HG02981 (cell line): ENCODE data around the gene TNNI3.
"Not testable (repeated sequence)": the region's sequence is repeated elsewhere in the genome, so short reads cannot be mapped to it uniquely, and the experiment has no call there.

Experiments
- ATAC-seq: cut with Tn5 transposase; IDR thresholded peaks from one replicate; pipeline ENCODE4 v1.9.1; 2021; ENCODE audit warnings: mild to moderate bottlenecking, moderate library complexity; ENCODE audit not compliant: unreplicated experiment

Gene TNNI3

DNA sequence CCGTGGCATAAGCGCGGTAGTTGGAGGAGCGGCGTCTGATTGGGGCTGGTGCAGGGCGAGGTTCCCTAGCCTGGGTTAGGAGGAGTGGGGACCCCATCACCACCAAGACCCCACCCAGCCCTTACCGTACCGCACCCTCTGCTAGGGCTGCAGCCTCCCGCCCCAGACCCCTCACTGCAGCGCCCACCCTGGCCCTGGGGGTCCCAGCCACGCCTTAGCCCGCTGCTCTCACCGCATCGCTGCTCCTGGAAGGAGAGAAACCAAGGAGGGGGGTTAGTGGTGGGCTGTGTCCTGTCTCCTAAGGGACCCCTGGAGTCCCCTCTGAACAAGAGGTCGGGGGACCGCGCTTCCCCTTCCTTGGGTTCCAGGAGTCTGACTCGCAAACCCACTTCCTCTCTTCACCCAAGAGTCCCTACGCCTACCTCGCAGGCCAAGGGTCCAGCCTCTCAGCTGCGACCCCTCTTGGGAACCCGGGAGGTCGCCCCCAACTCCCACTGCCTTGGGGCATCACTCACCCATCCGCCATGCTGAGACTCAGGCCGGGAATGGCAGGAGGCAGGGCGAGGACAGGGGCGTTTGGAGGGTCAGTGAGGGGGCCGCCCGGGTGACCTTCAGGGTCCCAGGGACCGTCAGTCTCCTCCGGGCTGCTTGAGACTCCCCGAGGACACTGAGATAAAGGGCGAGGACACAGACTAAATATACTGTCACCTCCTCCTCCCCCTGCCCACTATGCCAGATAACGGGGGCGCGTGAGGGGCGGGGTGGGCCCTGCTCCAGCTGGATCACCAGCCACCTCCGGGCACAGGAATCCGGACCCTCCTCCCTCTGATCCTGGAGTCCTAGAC lies at the start of gene TNNI3:
TNNI3 (minus strand) TSS at position 669 of the 845 bp plus-strand sequence; CDS start at position 526, 143 bp downstream.
- ATAC-seq, result no peak

DNA sequence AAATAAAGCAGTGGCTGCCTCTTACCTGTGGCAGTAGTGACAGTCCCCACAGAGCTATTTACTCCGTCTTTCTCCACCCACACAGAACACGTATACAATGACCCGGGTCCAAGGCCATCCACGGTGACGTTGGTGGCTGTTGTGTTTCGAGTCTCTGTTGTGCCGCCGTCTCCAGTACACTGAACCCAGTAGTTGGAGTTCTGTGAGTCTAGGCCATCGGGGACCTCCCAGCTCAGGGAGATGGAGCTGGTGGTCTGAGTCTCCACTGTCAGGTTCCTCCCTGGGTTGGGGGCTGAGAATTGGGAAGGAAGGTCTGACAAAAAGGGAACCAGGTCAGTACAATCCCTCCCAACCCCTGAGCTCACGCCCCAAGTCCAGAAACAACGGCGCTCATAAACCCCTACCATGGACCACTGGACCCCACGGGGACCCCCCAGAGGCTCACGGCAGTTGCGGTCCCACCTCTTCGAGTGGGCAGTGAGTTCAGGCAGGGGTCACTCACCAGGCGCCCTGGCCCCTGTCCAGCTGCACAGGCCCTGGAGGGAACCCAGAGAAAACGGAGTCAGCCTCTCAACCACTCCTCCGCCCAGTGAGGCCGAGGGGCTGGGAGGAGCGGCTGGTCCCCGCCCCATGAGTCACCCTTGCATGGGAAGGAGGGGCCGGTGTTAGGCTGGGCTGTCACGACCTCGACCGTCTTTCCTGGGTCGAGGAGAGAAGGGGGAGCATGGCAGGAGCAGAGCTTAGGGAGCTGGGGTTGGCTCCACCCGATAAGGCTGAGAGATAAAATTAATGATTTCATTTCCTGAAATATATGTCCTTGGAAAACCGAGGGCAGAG lies 49.4 kb upstream of the TNNI3 start:
- ATAC-seq, result no peak

DNA sequence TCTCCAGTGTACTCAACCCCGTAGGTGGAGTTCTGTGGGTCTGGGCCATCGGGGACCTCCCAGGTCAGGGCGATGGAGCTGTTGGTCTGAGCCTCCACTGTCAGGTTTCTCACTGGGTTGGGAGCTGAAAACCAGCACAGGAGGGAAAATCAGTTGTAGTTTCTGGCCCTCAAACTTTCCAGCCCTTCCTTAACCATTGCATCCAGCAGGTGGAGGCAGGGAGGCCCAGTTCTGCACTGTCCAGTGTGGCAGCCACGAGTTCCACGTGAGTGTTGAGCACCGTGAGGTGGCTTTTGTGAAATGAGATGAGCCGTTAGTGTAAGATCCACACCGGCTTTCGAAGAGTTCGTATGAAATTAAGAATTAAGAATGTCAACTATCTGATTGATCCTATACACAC lies 44.7 kb upstream of the TNNI3 start:
- not testable (repeated sequence) for ATAC-seq

DNA sequence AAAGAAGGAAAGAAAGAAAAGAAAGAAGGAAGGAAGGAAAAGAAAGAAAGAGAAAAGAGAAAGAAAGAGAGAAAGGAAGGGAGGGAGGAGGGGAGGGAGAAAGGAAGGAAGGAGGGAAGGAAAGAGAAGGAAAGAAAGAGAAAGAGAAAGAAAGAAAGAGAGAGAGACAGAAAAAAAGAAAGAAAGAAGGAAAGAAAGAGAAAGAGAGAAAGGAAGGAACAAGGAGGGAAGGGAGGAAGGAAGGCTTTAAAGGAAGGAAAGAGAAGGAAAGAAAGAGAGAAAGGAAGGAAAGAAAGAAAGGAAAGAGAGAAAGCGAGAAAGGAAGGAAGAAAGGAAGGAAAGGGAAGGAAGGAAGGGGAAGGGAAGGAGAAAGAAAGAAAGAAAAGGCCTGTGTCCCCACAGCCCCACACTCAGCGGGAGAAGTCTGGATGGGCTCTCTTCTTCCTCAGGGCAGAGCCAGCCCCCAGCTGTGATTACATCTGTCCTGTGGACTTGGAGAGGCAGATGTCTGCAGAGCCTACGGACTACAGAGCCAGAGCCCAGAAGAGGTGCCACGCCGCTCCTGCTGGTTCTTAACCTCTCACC lies 42.2 kb upstream of the TNNI3 start:
- no peak for ATAC-seq

DNA sequence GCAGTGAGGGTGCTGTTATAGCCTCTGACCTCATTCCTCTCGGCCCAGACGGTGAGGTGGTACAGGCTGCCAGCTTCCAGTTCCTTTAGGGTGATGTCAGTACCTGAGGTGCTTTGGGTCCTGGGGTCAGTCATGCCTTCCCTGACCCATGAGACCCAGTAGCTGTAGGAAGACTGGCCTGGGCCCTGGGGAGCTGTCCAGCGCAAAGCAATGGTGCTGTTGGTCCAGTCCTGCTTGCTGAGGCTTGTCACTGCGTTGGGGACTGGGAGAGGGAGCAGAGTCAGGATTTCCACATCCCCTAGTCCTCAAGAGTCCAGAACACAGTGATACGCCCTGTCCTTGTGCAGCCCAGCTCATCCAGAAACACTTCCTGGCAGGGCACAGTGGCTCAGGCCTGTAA lies 41.1 kb upstream of the TNNI3 start:
- no peak for ATAC-seq

DNA sequence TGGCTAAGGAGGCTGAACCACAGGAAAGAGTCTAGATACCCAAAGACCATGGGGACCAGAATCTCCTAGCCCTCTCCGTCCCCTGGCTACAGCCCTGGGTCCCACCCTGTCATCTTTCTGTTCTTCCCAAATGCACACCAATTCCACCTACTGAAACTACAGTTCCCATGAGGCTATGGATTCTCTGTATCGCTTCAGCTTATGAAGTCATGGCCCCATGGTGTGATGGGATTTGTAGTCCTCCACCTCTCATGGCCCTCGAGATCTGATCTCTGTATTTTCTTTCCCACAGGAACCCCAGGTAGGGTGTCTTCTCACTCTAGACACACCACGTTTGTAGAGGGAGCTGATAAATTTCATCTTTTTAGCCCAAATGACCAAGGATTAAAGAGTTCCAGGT lies 40.0 kb upstream of the TNNI3 start:
- no peak for ATAC-seq

DNA sequence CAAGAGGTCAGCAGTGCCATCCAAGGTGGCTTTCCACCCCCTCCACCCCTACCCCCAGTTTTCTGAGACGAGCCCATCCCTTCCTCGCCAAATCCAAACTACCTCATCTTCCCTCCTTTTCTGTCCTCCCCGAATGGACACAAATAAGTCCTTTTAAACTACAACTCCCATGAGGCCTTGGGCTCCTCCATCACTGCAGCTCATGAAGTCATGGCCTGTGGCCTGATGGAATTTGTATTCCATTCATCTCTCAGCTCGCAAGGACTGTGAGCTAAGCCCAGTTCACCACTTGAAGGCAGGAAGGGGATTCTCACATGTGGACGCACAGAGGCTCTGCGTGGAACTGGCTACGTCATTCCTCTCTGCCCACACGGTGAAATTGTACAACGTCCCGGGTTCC lies 39.3 kb upstream of the TNNI3 start:
- ATAC-seq, result no peak

DNA sequence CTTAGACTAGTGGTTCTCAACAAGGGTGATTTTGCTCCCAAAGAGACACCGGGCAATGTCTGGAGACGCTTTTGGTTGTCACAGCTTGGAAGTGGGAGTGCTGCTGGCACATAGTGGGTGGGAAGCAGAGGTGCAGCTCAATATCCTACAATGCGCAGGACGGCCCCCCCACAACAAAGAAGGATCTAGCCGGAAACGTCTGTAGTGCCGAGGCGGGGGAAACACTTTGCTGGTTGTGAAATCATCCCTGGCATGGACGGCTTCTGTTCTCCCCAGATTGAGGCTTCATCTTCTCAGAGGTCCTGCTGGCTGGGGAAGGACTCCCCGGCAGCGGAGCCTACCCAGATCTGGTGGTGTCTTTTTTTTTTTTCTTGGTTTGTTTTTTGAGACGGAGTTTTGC lies 35.9 kb upstream of the TNNI3 start:
- no peak for ATAC-seq

DNA sequence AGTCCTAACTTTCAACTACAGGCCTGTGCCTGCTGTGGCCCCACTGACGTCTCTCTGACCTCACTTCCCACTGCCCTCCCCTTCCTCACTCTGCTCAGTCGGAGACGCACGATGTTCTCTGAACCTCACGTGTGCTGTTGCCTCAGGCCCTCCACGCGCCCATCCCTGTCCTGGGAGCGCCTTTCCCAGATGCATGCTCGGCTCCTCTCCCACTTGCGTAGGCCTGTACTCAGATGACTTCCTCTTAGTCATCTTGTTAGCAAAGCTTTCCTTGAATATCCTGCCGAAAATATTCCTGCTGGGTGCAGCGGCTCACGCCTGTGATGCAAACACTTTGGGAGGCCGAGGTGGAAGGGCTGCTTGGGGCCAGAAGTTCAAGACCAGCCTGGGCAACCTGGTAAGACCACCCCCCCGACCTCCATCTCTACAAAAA lies 31.9 kb upstream of the TNNI3 start:
- ATAC-seq, result no peak

DNA sequence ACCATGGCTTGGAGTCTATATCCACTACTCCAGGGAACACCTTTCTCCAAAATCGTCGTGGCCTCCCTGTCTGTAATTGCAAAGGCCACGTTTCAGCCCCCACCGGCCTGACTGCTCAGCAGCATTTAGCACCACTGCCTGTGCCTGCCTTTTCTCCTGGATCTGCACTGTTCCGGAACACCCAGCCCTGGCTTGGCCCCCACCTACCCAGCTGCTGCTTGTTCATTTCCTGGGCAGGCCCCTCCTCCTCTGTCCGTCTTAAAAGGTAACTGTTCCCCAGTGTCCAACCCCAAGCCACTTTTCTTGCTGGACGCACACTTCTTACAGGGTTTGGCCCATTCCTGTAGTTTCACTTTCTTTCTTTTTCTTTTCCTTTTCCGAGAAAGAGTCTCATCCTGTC lies 31.1 kb upstream of the TNNI3 start:
- no peak for ATAC-seq

DNA sequence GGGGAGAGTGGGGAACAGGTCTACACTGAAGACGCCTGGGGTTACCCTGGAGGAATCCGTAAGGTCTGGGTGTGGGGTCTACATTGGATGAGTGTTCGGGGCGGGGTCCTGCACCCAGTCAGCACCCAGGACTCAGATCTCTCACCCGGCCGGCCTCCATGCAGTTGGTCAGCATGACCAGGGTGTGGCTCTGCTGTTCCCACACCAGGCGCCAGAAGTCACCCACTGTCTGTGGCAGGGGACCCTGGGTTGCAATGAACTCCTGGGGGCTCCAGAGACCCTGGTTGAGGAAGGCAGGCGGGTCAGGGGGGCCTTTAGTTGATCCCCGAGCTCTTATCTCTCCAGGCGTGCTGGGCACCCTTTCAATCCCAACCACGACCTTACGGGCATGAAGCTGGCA lies 28.5 kb upstream of the TNNI3 start:
- no peak for ATAC-seq

DNA sequence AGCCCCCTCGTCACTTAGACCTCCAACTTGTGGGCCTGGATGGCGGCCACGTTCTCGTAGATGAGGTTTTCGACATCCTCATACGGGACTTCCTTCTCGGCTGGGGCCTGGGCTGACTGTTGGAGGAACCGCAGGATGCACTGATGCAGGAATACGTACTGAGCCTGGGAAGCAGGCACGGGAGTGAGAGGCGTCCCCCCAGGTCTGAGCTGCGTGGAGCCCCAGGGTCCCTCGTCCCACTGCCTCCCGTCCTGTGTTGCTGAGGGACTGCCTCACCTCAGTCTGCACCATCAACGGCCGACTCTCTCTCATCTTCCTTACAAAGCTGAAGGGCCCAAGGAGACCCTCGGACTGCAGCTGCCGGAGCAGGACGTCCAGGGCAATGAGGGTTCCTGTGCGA lies 24.2 kb upstream of the TNNI3 start:
- ATAC-seq, result no peak

DNA sequence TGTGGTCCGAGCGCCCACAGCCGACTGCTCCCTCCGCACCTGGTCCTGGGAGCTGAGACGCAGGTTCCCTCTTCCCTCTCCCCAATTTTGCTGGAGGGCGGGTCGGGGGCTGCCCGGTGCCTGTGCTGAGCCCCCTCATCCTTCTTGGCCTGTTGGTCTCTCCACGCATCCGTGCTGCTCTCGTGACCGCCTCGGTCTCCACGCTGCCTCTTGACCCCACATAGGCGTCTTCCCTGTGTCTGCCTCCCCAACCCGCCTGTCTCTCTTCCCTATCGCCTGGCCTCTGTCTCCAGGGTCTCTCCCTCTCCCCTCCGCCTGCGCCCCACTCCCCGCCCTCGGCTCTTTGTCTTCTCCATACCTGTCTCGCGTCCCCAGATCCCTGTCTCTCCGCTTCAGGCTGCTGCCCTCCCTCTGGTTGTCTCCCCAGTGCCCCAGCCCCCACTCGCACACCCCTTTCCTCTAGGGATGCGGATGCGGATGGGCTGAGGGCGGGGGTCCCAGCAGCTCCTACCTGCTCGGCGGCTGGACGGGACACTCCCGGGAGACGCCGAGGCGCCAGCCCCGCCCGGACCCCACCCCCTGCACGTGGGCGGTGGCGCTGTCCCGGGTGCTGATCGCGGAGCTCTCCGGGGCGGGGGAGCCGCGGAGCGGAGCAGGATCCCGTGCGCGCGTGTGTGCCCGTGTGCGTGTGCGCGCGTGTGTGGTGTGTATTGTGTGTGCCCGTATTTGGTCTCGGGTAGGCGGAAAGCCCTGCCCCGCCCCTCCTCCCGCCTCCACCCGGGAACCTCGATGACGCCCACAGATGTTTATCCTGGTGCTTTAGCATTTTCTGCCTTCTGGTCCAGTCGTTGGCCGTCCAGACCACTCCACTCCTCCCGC lies 22.3 kb upstream of the TNNI3 start, which contains the start of gene SYT5:
SYT5 (minus strand) TSS at position 684 of the 879 bp plus-strand sequence. CDS start 1,248 bp downstream, outside the sequence.
- peak; percentile 2 for ATAC-seq

DNA sequence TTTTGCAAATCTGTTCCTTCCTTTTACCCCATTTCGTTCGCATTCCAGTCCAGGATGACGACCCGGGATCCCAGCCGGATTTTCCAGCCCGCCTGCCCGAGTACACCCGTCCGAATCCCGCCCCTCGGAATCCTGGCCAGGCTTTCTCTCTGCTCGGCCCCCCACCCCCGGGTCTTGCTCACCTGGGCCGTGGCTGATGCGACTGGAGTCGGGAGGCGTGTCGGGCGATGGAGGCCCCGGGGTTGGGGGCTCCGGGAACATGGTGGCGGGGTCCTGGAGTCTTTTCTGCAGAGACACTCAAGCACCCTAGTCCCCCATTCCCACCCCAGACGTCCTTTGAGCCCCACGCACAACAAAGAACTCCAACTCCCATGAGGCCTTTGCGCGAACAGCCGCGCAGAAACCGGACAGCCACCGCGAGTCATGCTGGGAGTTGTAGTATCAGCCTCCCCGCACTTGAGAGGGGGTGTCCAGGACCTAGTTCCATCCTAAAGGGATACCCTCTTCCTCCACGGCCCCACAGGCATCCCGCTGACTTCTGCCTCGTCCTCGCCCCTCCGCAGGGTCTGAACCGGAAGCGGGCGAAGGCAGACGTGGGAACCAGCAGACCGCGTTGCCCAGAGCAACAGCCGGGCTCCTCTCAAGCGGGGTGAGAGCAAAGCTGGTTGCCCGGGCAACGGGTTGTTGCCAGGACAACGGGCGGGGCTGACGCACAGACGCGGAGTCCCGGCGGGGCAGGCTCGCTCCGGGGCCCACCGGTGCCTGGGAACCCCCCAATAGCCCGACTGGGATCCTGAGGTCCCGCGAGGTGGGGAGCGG lies 21.5 kb upstream of the TNNI3 start:
- peak; percentile 81 for ATAC-seq

DNA sequence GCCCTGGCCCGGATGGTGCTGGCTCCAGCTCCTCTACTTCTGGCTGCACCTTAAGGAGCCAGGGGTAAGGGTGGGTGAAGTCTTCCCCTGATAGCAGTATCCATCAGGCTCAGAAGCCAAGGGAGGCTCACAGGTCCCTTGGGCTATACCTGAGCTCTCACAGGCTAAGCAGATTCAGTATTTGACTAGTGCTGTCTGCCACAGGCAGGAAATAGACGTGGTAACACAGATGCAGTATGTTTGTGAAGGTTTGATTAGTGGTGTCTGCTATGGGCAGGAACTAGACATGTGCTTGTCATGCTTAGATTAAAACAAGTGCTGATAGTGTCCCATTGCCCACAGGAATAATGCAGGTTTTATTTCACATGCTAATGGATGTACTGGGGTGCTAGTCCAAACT lies 18.5 kb upstream of the TNNI3 start:
- no peak for ATAC-seq

DNA sequence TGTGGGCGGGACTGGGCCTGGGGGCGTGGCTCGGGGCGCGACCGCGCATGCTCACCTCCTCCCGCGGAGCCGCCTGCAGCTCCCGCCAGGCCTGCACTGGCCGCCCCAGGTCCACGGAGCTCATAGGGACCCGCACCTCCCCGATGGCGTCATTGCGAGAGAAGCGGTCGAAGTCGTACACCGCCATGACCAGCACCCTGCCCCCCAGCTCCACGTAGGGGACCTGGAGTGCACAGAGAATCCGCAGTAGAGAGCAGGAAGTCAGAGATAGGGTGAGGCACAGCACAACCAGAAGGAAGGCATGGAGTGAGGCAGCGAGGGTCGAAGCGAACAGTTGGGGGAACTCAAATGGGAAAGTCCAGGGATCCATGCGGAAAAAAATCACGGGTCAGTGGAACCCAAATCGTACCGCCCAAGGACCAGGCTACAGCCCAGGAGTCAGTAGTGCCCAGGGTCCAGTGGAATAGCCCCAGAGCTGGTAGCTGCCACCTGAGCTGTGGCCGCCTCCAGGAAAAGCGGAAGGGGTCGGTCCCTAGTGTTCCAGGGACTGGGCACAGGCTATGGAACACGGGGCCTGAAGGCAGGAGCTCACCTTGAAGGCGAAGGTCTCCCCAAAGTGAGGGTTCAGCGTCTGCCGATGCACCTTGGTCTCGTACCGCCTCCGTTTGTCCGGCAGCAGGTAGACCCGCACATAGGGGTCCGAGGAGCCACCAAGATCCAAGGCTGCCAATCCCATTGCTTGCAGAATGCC lies 17.8 kb upstream of the TNNI3 start:
- no peak for ATAC-seq

DNA sequence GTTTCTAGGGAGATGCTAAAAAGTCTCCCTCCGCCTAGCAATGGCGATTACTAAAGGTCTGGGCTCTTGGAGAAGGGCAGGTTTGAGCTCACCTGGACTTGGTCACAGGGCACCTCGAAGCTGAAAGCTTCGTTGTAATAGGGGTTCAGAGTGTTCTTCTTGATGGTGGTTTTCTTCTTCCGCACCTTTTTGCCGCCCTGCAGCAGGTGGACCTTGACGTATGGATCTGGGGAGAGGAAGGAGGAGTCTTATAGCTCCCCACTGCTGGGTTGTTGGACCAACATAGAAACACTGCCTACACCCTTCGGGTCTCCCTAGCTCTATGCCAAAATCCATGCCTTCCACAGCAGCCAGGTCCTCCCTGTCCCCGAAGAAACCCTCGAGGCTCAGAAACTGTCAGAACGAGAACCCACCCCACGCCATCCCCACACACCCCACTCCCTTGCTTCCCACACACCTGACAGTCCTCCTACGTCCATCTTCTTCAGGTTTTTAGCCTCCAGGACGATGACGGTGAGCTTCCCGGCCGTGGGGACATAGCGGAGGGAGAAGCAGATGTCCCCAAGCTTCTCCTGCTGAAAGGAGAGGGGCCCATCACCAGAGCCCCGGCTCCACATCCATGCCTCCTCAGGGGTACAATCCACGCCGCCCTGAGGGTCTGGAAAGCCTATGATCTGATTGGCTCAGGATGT lies 17.0 kb upstream of the TNNI3 start:
- ATAC-seq, result no peak

DNA sequence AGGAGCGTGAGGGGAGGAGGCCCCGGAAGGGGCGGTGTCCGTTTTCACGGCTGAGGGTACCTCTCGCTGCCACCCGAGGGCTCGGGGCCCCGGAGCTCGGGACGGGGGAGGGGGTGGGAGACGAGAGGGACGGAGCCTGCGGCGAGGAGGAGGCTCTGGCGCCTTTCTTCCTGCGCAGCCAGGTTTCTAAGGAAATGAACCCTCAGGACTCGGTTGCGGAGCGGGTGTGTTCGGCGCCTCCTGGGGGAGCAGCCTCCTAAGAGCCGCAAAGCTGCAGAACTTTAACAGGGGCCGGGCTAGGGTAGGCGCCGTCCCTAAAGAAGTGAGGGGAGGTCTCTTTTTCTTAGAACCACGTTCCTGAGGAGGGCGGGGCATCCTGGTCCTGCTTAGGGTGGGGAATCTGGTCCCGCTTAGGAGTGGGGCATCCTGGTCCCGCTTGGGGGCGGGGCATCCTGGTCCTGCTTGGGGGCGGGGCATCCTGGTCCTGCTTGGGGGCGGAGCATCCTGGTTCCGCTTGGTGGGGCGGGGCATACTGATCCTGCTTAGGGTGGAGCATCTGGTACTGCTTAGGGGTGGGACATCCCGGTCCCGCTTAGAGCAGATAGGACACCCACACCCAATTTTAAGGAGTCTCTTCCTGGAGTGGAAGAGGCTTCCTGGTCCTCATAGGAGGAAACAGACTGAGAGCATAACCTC lies 16.3 kb upstream of the TNNI3 start:
- ATAC-seq, result no peak
